HCT116 (cell line): Measurements from ENCODE around the gene CADPS. TPM values are rescaled to one million over a fixed set of nuclear protein-coding genes. Genes with fewer than 3 reads are reported as not detected.

Experiments
- ATAC-seq: fragments of 200-7000 bp; cut with Tn5 transposase; 2 replicates; pipeline ENCODE4 v1.9.1; 2020; ENCODE audit warnings: mild to moderate bottlenecking, moderate library complexity
- BruUV-seq: library from RNA; stranded (reverse); fragments of 400-500 nt; replicated peaks from 2 replicates; lab custom pipeline; 2021; lab: Mats Ljungman, UMichigan
- CTCF ChIA-PET: fragments of 300-600 bp; sonication (Branson Sonifier 250); formaldehyde crosslinking; loops from one replicate; lab custom pipeline; 2021; ENCODE audit warnings: antibody characterized with exemption; lab: Charles Lee
- POLR2A ChIA-PET: fragments of 300-600, 350-600 bp; sonication (Branson Sonifier 250); formaldehyde crosslinking; loops from one replicate; lab custom pipeline; 2021; ENCODE audit warnings: antibody characterized with exemption; lab: Charles Lee
- RAD21 ChIA-PET, 2 experiments: fragments of 300-600 bp; sonication (Branson Sonifier 250); formaldehyde crosslinking; loops; one replicate each; lab custom pipeline; 2023; ENCODE audit warnings: low total read pairs in 2 of 2; ENCODE audit not compliant: uncharacterized antibody in 2 of 2, unreplicated experiment in 2 of 2, low non-redundant PET in 1 of 2; lab: Charles Lee
- DNase-seq: peaks from one replicate; pipeline ENCODE4 v3.0.0-alpha.2; 2010; ENCODE audit warnings: low read depth, low spot score
- H2AFZ ChIP-seq: fragments of 200-600 bp; shearing (Covaris generic), sonication (generic); 2 replicates; pipeline ENCODE4 v1.6.1; 2017; ENCODE audit warnings: low read depth, mixed run types, mixed read lengths, antibody characterized with exemption, low read length; ENCODE audit not compliant: poor library complexity, severe bottlenecking
- H3K27ac ChIP-seq: 2 replicates; pipeline ENCODE4 v1.5.1; 2012; ENCODE audit warnings: low read depth, low read length
- H3K27me3 ChIP-seq: fragments of 200-600 bp; sonication (generic); 2 replicates; pipeline ENCODE4 v1.6.1; 2016; ENCODE audit warnings: mixed run types, low read length, mixed read lengths; ENCODE audit not compliant: insufficient read depth
- H3K36me3 ChIP-seq, 2 experiments: fragments of 200-500 bp in 1 of 2; fragments of 200-600 bp in 1 of 2; sonication (Bioruptor generic) in 1 of 2; sonication (generic) in 1 of 2; 2 replicates each; pipeline versions ENCODE4 v1.5.1 to v1.6.1; 2014 to 2016; ENCODE audit warnings: low read length in 2 of 2, inconsistent platforms in 1 of 2, mixed read lengths in 1 of 2, mixed run types in 1 of 2; ENCODE audit not compliant: insufficient read depth in 2 of 2, control insufficient read depth in 1 of 2
- H3K4me1 ChIP-seq, 2 experiments: fragments of 200-600 bp in 1 of 2; sonication (generic) in 1 of 2; 2 replicates each; pipeline versions ENCODE4 v1.5.1 to v1.6.1; 2012 to 2017; ENCODE audit warnings: low read length in 2 of 2, inconsistent platforms in 1 of 2, mild to moderate bottlenecking in 1 of 2, mixed read lengths in 1 of 2, mixed run types in 1 of 2, moderate library complexity in 1 of 2; ENCODE audit not compliant: insufficient read depth in 2 of 2, control insufficient read depth in 1 of 2
- H3K4me2 ChIP-seq: fragments of 200-600 bp; sonication (generic); 2 replicates; pipeline ENCODE4 v1.6.1; 2017; ENCODE audit warnings: mixed run types, low read length, mixed read lengths
- H3K4me3 ChIP-seq, 2 experiments: fragments of 200-600 bp in 1 of 2; sonication (generic) in 1 of 2; replicated peaks in 1 of 2; 2 replicates each; pipeline ENCODE4 v1.5.1; 2011 to 2016; ENCODE audit warnings: low read length in 2 of 2, control low read depth in 1 of 2, low read depth in 1 of 2, mild to moderate bottlenecking in 1 of 2, mixed read lengths in 1 of 2, mixed run types in 1 of 2
- H3K79me2 ChIP-seq: fragments of 200-600 bp; sonication (generic); 2 replicates; pipeline ENCODE4 v1.6.1; 2017; ENCODE audit warnings: mild to moderate bottlenecking, mixed run types, low read length, moderate library complexity, mixed read lengths; ENCODE audit not compliant: insufficient read depth
- H3K9ac ChIP-seq: fragments of 200-600 bp; sonication (generic); 2 replicates; pipeline ENCODE4 v1.6.1; 2016; ENCODE audit warnings: low read length, mixed read lengths
- H3K9me2 ChIP-seq: fragments of 200-600 bp; sonication (generic), shearing (Covaris generic); 2 replicates; pipeline ENCODE4 v1.6.1; 2017; ENCODE audit warnings: mixed run types, mild to moderate bottlenecking, moderate library complexity; ENCODE audit not compliant: insufficient read depth
- H3K9me3 ChIP-seq, 2 experiments: fragments of 200-500 bp in 1 of 2; fragments of 200-600 bp in 1 of 2; sonication (Bioruptor generic) in 1 of 2; sonication (generic) in 1 of 2; 2 replicates each; pipeline ENCODE4 v1.6.1; 2014 to 2017; ENCODE audit warnings: low read length in 2 of 2, mixed read lengths in 2 of 2, inconsistent platforms in 1 of 2, low read depth in 1 of 2, mild to moderate bottlenecking in 1 of 2, mixed run types in 1 of 2, moderate library complexity in 1 of 2; ENCODE audit not compliant: control insufficient read depth in 1 of 2, insufficient read depth in 1 of 2
- H4K20me1 ChIP-seq: fragments of 200-600 bp; sonication (generic), shearing (Covaris generic); 2 replicates; pipeline ENCODE4 v1.6.1; 2017; ENCODE audit warnings: mixed run types, mild to moderate bottlenecking, moderate library complexity; ENCODE audit not compliant: insufficient read depth
- ATF3 ChIP-seq: IDR thresholded peaks from 2 replicates; pipeline ENCODE4 v1.6.1; 2012
- EGR1 ChIP-seq: IDR thresholded peaks from 2 replicates; pipeline ENCODE4 v1.6.1; 2012; ENCODE audit warnings: low read depth
- ELF1 ChIP-seq: IDR thresholded peaks from 2 replicates; pipeline ENCODE4 v1.6.1; 2012; ENCODE audit warnings: low read depth, borderline replicate concordance
- EZH2 ChIP-seq: fragments of 200-600 bp; sonication (generic); IDR thresholded peaks from 2 replicates; pipeline ENCODE4 v1.6.1; 2017; ENCODE audit warnings: antibody characterized with exemption, mixed run types
- FOSL1 ChIP-seq: IDR thresholded peaks from 2 replicates; pipeline ENCODE4 v1.6.1; 2012; ENCODE audit warnings: low read depth
- MAX ChIP-seq: IDR thresholded peaks from 2 replicates; pipeline ENCODE4 v1.6.1; 2012
- POLR2A ChIP-seq: IDR thresholded peaks from 2 replicates; pipeline ENCODE4 v1.7.0; 2011; ENCODE audit warnings: borderline replicate concordance; ENCODE audit not compliant: insufficient read depth, insufficient read length; ENCODE audit errors: extremely low read depth
- POLR2AphosphoS5 ChIP-seq: IDR thresholded peaks from 2 replicates; pipeline ENCODE4 v1.6.1; 2011; ENCODE audit warnings: mild to moderate bottlenecking, low read depth, low read length, moderate library complexity
- REST ChIP-seq: IDR thresholded peaks from 2 replicates; pipeline ENCODE4 v1.6.1; 2012; ENCODE audit warnings: low read depth
- SRF ChIP-seq: IDR thresholded peaks from 2 replicates; pipeline ENCODE4 v1.6.1; 2012; ENCODE audit warnings: low read depth
- YY1 ChIP-seq: IDR thresholded peaks from 2 replicates; pipeline ENCODE4 v1.6.1; 2011; ENCODE audit warnings: low read length, low read depth, moderate library complexity, mild to moderate bottlenecking; ENCODE audit not compliant: insufficient replicate concordance; ENCODE audit errors: extremely low read depth
- ZBTB33 ChIP-seq: IDR thresholded peaks from 2 replicates; pipeline ENCODE4 v1.6.1; 2011; ENCODE audit warnings: mild to moderate bottlenecking, low read length, moderate library complexity; ENCODE audit not compliant: insufficient replicate concordance; ENCODE audit errors: extremely low read depth
- ZFX ChIP-seq: fragments of 450-650 bp; IDR thresholded peaks from 2 replicates; pipeline ENCODE4 v1.6.1; 2017
- intact Hi-C: fragments of 100-400 bp; cut with micrococcal nuclease; formaldehyde crosslinking; loops from 2 replicates; pipeline ENCODE4 v1.10.0; 2022
- total RNA-seq: library from RNA; stranded (reverse); gene quantifications from one replicate; pipeline ENCODE4 v1.2.1, GENCODE V29; 2021; ENCODE audit not compliant: unreplicated experiment

CADPS gene
- total RNA-seq, 1 experiment from 2014 or later = not detected

- Histone ChIP-seq H3K4me1 (no peaks in the 10 kb centered on the region), H3K27ac (no peak overlapping the region), H4K20me1 (no peaks in the 10 kb centered on the region), H3K9me2 (no peaks in the 10 kb centered on the region), H2AFZ (no peak overlapping the region), H3K4me3 (no peak overlapping the region), H3K27me3 (peaks cover 36% of the 10 kb centered on the region; the same call in 1 of the 2 replicates), H3K36me3 (no peaks in the 10 kb centered on the region)
- RAD21 ChIA-PET = no interaction called here
- CTCF ChIA-PET = no interaction called here
- no peak for TF ChIP-seq MAX
- TF ChIP-seq YY1 = no peak
- TF ChIP-seq POLR2A = no peak
- TF ChIP-seq EZH2 = no peak
- no peak for TF ChIP-seq POLR2AphosphoS5
- TF ChIP-seq ATF3 = no peak
- TF ChIP-seq ZFX = no peak
- TF ChIP-seq REST = no peak
- no peak for TF ChIP-seq FOSL1
- TF ChIP-seq SRF = no peak
- TF ChIP-seq ELF1 = no peak
- TF ChIP-seq ZBTB33 = no peak
- TF ChIP-seq EGR1 = no peak
- TF ChIP-seq, all 23 proteins: peak for 0
- DNase-seq (no peak), ATAC-seq (no peak)
- no peak overlapping the region for H3K4me2 ChIP-seq
- intact Hi-C loops = no loop called here
- no TSS peak for BruUV-seq
- POLR2A ChIA-PET = no interaction called here
- H3K9ac ChIP-seq = no peak overlapping the region
- H3K79me2 ChIP-seq = no peaks in the 10 kb centered on the region
- H3K9me3 ChIP-seq = no peaks in the 10 kb centered on the region
These were observed 259.9 kb downstream of the CADPS start for GRCh38 chr3:62615258-62615849.
